ENCODE data around the gene DEXI.
A peak's percentile ranks its signal among the peaks of the same experiment; 100 is the strongest.

Gene DEXI

GRCh38 chr16:10942352-10943063, at the start of gene DEXI:
Gene DEXI (minus strand): TSS chr16:10942468. CDS start chr16:10942005, 463 bp downstream.
- DNase-seq = peak; percentile 76

DNA sequence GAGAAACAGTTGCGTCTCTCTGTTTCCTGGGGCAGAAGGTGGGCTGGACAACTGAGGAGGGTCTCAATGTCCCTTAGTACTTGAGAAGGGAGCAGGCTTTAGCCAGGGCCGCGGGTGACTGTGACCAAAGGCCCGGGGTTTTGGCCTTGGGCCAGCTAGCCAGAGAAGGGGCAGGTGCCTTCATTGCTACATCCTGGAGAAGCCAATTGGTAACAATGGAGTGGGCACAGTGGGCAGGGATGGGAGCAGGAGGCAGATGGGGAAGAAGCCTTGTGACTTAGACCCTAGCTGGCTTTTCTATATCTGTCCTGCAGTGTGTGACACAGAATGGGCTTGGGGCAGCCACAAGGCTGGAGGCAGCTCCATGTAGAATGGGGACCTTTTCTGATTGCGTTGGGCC, 48.1 kb upstream of the DEXI start:
- no peak for DNase-seq

DNA sequence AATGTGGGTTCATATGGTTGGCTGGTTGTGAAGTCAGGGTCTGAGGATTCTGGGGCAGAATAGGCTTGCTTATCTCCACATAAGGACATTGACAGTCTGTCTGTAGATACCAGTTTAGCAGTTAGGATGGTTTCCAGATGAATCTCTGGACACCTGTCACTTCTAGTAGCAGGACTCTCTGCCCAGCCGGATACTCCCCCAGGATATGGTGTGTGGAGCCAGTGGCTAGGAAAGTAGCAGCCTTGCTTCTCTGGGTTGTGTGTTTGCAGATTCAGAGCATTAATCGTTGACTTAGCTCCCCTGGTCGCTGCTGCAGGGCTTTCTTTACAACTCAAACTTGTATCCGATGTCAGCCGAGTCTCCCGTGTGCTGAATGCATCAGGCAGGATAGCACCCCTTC, 47.3 kb upstream of the DEXI start:
- no peak for DNase-seq

- DNase-seq = no peak
Measured at GRCh38 chr16:10988879-10989278, 46.6 kb upstream of the DEXI start.

DNA sequence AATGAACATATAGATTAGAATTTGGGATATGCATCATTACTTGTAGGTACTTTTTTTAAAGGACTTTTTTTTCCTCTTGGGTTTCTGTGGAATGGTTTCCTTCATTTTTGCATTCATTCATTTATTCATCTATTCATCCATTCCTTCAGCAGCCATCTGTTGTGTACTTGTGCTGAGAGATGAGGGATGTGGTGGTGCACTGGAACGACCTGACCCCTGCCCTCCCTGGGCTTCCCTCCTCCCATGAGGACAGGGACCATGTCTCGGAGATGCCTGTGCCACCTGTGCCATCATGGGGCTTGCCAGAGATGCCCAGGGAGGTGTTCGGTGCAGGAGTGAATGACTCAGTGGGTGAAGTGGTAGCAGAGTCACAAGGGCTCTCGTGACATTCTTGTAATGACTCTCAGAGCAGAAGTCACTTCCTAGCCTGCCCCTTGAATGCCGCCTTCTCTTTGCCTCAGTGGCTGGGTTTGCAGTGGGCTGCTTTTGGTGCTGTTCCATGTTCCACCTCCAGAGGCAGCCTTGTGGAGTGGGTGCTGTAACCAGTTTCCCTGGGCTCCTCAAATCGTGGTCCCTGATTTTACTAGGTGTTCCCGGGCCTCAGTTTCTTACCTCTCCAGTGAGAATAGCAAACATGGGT, 46.0 kb upstream of the DEXI start:
- no peak for DNase-seq

DNA sequence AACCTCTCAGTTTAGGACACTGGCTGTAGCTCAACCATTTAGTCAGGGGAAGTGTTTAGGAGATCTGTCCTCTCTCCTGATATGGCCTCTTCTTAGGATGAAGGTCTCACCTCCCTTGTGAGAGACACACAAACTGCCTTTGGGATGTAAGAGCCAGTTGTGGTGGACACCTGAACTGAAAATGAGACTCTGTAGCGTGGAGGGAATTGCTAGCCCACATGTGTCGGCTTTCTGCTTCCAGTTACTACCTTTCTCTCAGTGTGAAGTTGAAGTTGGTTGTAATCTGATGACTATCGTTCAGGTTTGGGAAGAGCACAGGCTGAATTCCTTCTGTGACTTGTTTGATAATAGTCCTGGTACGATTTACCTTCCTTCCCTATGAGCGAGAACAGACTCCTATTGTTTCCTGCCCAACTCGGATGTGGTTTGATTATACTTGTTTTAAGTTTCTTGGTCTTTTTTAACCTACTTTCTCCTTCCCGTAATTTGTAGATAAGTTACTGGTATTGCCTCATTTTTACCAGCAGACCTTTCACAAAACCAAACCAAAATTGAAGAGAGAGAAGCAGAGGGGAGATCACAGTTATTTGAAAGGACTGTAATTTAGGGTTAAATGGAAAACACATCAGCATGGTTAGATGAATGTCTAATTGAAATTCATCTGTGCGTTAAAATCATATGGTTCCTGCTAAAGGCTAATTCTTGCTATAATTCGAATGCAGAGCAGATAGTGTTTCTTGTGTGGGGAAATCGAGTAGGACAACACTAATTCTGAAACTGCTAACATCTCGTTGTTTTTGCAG, 45.3 kb upstream of the DEXI start:
- no peak for DNase-seq

GRCh38 chr16:10984509-10984908, 42.2 kb upstream of the DEXI start:
- DNase-seq = no peak

- no peak for DNase-seq
Measured at GRCh38 chr16:10983159-10983558, 40.9 kb upstream of the DEXI start.

DNA sequence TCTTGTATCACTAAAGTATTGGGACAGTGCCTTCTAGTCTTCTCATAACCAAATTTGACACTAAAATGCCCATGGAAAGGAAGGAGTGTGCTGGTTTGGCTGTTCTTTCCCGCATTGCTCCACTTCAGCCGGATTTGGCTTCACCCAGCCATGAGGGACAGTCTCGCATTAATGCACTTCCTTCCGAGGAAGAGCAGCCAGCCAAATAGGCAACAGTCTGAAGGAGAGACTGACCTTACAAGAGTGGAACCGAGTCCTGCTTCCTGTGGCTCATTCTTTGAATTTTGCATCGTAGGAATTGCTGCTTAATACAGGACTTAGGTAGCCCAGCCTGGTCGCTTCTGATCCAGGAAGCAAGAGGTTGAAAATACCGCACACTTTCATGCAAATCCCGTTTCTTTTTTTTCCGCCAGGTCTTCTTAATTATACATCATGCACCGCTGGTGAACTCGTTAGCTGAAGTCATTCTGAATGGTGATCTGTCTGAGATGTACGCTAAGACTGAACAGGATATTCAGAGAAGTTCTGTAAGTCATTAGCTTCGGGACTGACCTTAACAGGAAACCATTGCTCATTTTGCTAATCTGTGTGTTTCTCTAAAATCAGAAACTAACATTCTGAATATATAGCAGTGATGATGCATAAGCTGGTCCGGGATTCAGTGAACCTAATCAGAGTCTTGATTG, 40.3 kb upstream of the DEXI start:
- no peak for DNase-seq

- DNase-seq = no peak
Measured at GRCh38 chr16:10981697-10982216, 39.5 kb upstream of the DEXI start.

- DNase-seq = no peak
Measured at GRCh38 chr16:10980813-10981212, 38.5 kb upstream of the DEXI start.

- DNase-seq = no peak
Measured at GRCh38 chr16:10979717-10980601, 37.7 kb upstream of the DEXI start.

GRCh38 chr16:10978871-10979446, 36.7 kb upstream of the DEXI start:
- no peak for DNase-seq

- DNase-seq = no peak
Measured at GRCh38 chr16:10978124-10978523, 35.9 kb upstream of the DEXI start.

GRCh38 chr16:10976634-10977033, 34.4 kb upstream of the DEXI start:
- no peak for DNase-seq

DNA sequence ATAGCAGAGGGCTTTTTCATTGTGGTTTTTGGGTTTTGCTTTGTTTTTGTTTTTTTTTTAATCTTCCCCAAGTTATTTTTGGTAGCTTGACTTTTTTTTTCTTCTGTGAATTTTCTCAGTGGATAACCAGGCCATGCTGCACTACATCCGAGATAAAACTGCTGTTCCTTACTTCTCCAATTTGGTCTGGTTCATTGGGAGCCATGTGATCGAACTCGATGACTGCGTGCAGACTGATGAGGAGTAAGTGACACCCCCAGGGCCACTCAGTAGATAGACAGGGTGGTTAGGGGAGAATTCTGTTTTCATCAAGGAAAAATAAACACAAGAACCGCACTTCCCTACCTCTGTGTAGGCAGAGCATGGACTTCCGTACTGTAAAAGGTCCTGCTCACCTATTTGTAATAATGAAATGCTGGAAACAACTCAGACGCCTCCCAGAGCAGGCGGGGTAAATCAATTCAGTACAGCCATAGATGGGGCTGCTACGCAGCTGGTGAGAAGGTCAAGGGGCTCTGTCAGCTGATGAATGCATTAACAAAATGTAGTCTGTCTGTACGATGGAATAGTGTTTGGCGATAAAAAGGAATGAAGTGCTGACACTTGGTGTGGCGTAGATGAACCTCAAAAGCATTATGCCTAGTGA, 30.7 kb upstream of the DEXI start:
- no peak for DNase-seq

DNA sequence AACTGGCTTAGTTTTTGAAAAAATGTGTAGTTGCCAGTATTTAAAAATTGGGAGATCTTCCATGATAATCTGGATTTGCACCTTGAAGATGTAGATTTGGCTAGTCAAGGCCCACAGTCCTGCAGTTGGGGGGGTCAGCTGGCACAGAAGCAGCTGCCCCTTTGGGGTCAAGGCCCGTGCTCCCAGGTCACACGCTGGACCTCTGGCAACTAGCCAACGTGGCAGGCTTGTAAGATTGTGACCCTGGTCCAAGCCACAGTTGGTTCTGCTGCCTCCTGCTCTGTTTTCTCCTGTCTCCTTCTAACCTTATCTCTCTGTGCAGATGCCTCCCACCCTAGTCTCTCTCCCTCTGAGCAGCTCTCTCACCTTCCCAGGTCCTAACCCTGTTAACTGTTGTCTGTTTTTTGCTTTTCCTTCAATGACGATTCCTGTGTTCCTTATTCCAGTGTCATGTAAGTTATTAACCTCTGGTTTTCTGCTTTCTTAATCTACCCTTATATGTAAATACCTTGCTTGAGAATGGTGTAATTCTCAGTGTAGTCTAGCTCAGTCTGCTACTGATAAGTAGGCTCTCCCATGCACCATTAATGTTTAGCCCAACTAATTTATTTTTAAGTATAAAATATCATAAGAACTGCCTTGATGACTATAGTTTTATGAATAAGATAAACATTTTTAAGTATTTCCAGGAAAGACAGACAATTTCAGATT, 30.0 kb upstream of the DEXI start:
- no peak for DNase-seq

DNA sequence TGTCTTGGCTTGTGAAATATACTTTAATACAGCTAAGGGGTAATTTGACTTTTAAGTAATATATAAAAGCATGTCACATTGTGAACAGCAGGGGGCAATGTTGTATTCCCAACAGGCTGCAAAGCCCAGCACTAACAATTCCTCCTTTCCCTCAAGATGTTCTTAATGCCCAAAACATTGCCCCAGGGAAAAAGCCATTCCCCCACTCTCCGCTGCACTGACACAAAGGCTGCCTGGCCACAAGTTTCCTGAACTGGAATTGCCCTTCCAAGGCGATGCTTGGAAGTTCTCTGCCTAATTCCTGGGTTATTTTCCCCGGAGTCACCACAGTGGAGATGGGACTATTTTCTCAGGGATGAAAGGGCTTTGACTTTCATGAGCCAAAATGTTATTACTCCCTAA, 29.3 kb upstream of the DEXI start:
- peak; percentile 57 for DNase-seq

DNA sequence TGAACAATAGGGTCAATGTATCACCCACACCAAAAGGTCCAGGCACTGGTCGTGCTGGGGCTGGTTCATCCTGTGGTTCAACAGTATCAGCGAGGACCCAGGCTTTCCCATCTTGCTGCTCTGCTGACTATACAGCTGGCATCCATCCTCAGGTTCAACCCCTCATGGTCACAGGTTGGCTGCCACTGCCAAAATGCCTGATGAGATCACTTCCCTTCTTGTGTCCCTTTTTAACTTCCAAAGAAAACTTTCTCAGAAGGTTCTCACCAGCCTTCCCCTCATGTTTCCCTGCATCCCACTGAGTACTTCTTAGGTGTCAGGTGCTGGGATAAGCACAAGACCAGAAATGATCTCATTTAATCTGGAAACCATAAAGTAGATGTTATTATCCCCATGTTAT, 27.8 kb upstream of the DEXI start:
- DNase-seq = no peak

- no peak for DNase-seq
Measured at GRCh38 chr16:10969615-10970014, 27.3 kb upstream of the DEXI start.

All from NCI-H1694 (cell line).